Activated CD8-positive, alpha-beta T cell treated with anti-CD3 and anti-CD28 coated beads, Interleukin-2, amount 10 ng/mL, durations not matched to agents 7 days and 5 days (primary cell): Measurements from ENCODE around the gene FAM117A. TPM values are rescaled to one million over a fixed set of nuclear protein-coding genes. Genes with fewer than 3 reads are reported as not detected.

Experiments
- ATAC-seq: fragments of 150-1000 bp; cut with Tn5 transposase; one replicate; pipeline ENCODE4 v1.10.0; 2021; ENCODE audit warnings: moderate library complexity
- CTCF ChIA-PET: fragments of 350-600 bp; sonication (Branson Sonifier 250); formaldehyde crosslinking; loops from one replicate; lab custom pipeline; 2021; ENCODE audit warnings: antibody characterized with exemption; lab: Charles Lee
- POLR2A ChIA-PET: fragments of 350-600 bp; sonication (Branson Sonifier 250); formaldehyde crosslinking; loops from one replicate; lab custom pipeline; 2021; ENCODE audit warnings: antibody characterized with exemption; lab: Charles Lee
- DNase-seq: peaks from one replicate; pipeline ENCODE4 v3.0.0-alpha.2; 2020
- H3K27ac Mint-ChIP-seq: one replicate; pipeline ENCODE4 v1.8.0; 2021; ENCODE audit warnings: mild to moderate bottlenecking, mixed read lengths
- H3K27me3 Mint-ChIP-seq: one replicate; pipeline ENCODE4 v1.8.0; 2021; ENCODE audit warnings: low read depth, mixed read lengths
- H3K36me3 Mint-ChIP-seq: one replicate; pipeline ENCODE4 v1.8.0; 2021; ENCODE audit warnings: low read depth, mixed read lengths
- H3K4me1 Mint-ChIP-seq: one replicate; pipeline ENCODE4 v1.8.0; 2021; ENCODE audit warnings: low read depth, mixed read lengths
- H3K4me3 Mint-ChIP-seq: one replicate; pipeline ENCODE4 v1.8.0; 2021; ENCODE audit warnings: mild to moderate bottlenecking, mixed read lengths
- H3K9me3 Mint-ChIP-seq: one replicate; pipeline ENCODE4 v1.8.0; 2022; ENCODE audit warnings: mixed read lengths; ENCODE audit not compliant: insufficient read depth
- total RNA-seq, 2 experiments: library from RNA; stranded (reverse); gene quantifications; one replicate each; pipeline ENCODE4 v1.2.3, GENCODE V29; 2021

FAM117A gene
- 10 to 100 TPM; 20.8 to 23.5 TPM for total RNA-seq

- H3K9me3 Mint-ChIP-seq = no peaks in the 10 kb centered on the region
Measured at GRCh38 chr17:49763735-49764558, at the start of gene FAM117A. Gene FAM117A (minus strand): TSS chr17:49764131. CDS start chr17:49764087, 44 bp downstream.

GRCh38 chr17:49809056-49809455 lies 45.1 kb upstream of the FAM117A start:
- peaks cover 64% of the 10 kb centered on the region for H3K36me3 Mint-ChIP-seq

More at GRCh38 chr17:49763735-49764558, at the start of gene FAM117A:
- CTCF ChIA-PET = interaction anchor here (0.5 to 7.2 kb wide), 15 partner anchors 8 to 1276 kb away, joined by 3 to 57 read pairs (median 5); partner anchors contain the start of gene SLC35B1
- peak within 1 kb of the TSS; percentile 88 for H3K4me3 Mint-ChIP-seq
- H3K27ac Mint-ChIP-seq = peak within 1 kb of the TSS; percentile 87
- peak; percentile 99 for DNase-seq
- H3K27me3 Mint-ChIP-seq = peaks cover 18% of the 10 kb centered on the region
- H3K36me3 Mint-ChIP-seq = peaks cover 12% of the 10 kb centered on the region
- POLR2A ChIA-PET = interaction anchor here (0.6 to 4.8 kb wide), 13 partner anchors 10 to 210 kb away, joined by 3 to 47 read pairs (median 4); partner anchors contain the start of genes KAT7 and SLC35B1
- peak; percentile 96 for ATAC-seq
- H3K4me1 Mint-ChIP-seq = peaks cover 48% of the 10 kb centered on the region

GRCh38 chr17:49798738-49799137 lies 34.8 kb upstream of the FAM117A start:
- Mint-ChIP-seq H3K27me3 (no peaks in the 10 kb centered on the region), H3K27ac (peak overlapping the region; percentile 7), H3K36me3 (peaks cover 61% of the 10 kb centered on the region), H3K4me3 (no peak overlapping the region), H3K4me1 (peaks cover 43% of the 10 kb centered on the region), H3K9me3 (no peaks in the 10 kb centered on the region)
- POLR2A ChIA-PET = interaction anchor here (0.6 to 1.9 kb wide), 3 partner anchors 8 to 59 kb away, joined by 3 to 7 read pairs (median 4); partner anchors contain the start of gene KAT7
- DNase-seq (no peak), ATAC-seq (no peak)
- CTCF ChIA-PET = interaction anchor here (1.2 to 2.2 kb wide), 5 partner anchors 17 to 231 kb away, joined by 3 to 7 read pairs (median 5); partner anchors contain the start of gene SLC35B1

More at GRCh38 chr17:49809056-49809455, 45.1 kb upstream of the FAM117A start:
- Mint-ChIP-seq H3K4me3 (no peak overlapping the region), H3K27ac (no peak overlapping the region), H3K4me1 (peaks cover 2% of the 10 kb centered on the region), H3K27me3 (no peaks in the 10 kb centered on the region), H3K9me3 (no peaks in the 10 kb centered on the region)
- ChIA-PET CTCF (no interaction called here), POLR2A (no interaction called here)
- no peak for ATAC-seq
- DNase-seq = no peak

GRCh38 chr17:49798182-49798581 lies 34.3 kb upstream of the FAM117A start:
- Mint-ChIP-seq H3K36me3 (peaks cover 65% of the 10 kb centered on the region), H3K27me3 (no peaks in the 10 kb centered on the region), H3K27ac (peak overlapping the region; percentile 30), H3K4me3 (no peak overlapping the region), H3K4me1 (peaks cover 46% of the 10 kb centered on the region), H3K9me3 (no peaks in the 10 kb centered on the region)
- no peak for DNase-seq
- ChIA-PET POLR2A (interaction anchor here (0.6 to 1.9 kb wide), 3 partner anchors 9 to 59 kb away, joined by 3 to 7 read pairs (median 4); partner anchors contain the start of gene KAT7), CTCF (interaction anchor here (1.2 to 2.2 kb wide), 5 partner anchors 18 to 231 kb away, joined by 3 to 7 read pairs (median 5); partner anchors contain the start of gene SLC35B1)
- ATAC-seq = no peak

GRCh38 chr17:49795372-49795771 lies 31.4 kb upstream of the FAM117A start:
- no peaks in the 10 kb centered on the region for H3K9me3 Mint-ChIP-seq
- peak overlapping the region; percentile 62 for H3K27ac Mint-ChIP-seq
- DNase-seq (no peak), ATAC-seq (peak; percentile 28)
- H3K4me3 Mint-ChIP-seq = peak overlapping the region; percentile 20
- ChIA-PET CTCF (interaction anchor here (0.8 to 1.1 kb wide), 3 partner anchors 29 to 238 kb away, joined by 3 to 6 read pairs (median 3); no protein-coding TSS in a partner anchor), POLR2A (no interaction called here)
- H3K27me3 Mint-ChIP-seq = no peaks in the 10 kb centered on the region
- H3K36me3 Mint-ChIP-seq = peaks cover 78% of the 10 kb centered on the region
- peaks cover 64% of the 10 kb centered on the region for H3K4me1 Mint-ChIP-seq

- Mint-ChIP-seq H3K36me3 (peaks cover 70% of the 10 kb centered on the region), H3K9me3 (no peaks in the 10 kb centered on the region), H3K27ac (no peak overlapping the region), H3K27me3 (no peaks in the 10 kb centered on the region), H3K4me1 (peaks cover 70% of the 10 kb centered on the region), H3K4me3 (no peak overlapping the region)
- ChIA-PET POLR2A (interaction anchor here (0.6 kb wide), 1 partner anchor 288 kb away, joined by 3 read pairs; no protein-coding TSS in a partner anchor), CTCF (interaction anchor here (1.0 to 1.7 kb wide), 2 partner anchors 22 to 85 kb away, joined by 3 to 8 read pairs; partner anchors contain the start of gene SLC35B1)
- no peak for DNase-seq
- ATAC-seq = no peak
Measured at GRCh38 chr17:49793309-49793708, 29.4 kb upstream of the FAM117A start.

- peak overlapping the region; percentile 94 for H3K4me3 Mint-ChIP-seq
- DNase-seq (no peak), ATAC-seq (no peak)
- H3K27me3 Mint-ChIP-seq = no peaks in the 10 kb centered on the region
- H3K9me3 Mint-ChIP-seq = no peaks in the 10 kb centered on the region
- peaks cover 57% of the 10 kb centered on the region for H3K4me1 Mint-ChIP-seq
- POLR2A ChIA-PET = interaction anchor here (0.9 to 3.0 kb wide), 10 partner anchors 11 to 217 kb away, joined by 3 to 41 read pairs (median 9); partner anchors contain the start of genes FAM117A, SLC35B1 and SPOP
- CTCF ChIA-PET = interaction anchor here (0.7 to 6.2 kb wide), 2 partner anchors 43 to 82 kb away, joined by 3 to 38 read pairs; partner anchors contain the start of gene SLC35B1
- peaks cover 46% of the 10 kb centered on the region for H3K36me3 Mint-ChIP-seq
- peak overlapping the region; percentile 96 for H3K27ac Mint-ChIP-seq
Measured at GRCh38 chr17:49789243-49789578, 25.3 kb upstream of the FAM117A start.

- peak; percentile 96 for ATAC-seq
- peak within 1 kb of the TSS; percentile 94 for H3K4me3 Mint-ChIP-seq
- no peaks in the 10 kb centered on the region for H3K27me3 Mint-ChIP-seq
- ChIA-PET POLR2A (interaction anchor here (0.6 to 3.0 kb wide), 24 partner anchors 10 to 216 kb away, joined by 3 to 41 read pairs (median 5); partner anchors contain the start of genes FAM117A, SLC35B1 and SPOP), CTCF (interaction anchor here (0.7 to 6.2 kb wide), 9 partner anchors 10 to 93 kb away, joined by 3 to 38 read pairs (median 3); partner anchors contain the start of gene SLC35B1)
- DNase-seq = peak; percentile 99
- H3K27ac Mint-ChIP-seq = peak within 1 kb of the TSS; percentile 96
- peaks cover 41% of the 10 kb centered on the region for H3K36me3 Mint-ChIP-seq
- H3K4me1 Mint-ChIP-seq = peaks cover 51% of the 10 kb centered on the region
- no peaks in the 10 kb centered on the region for H3K9me3 Mint-ChIP-seq
Measured at GRCh38 chr17:49788478-49789242, 24.7 kb upstream of the FAM117A start, which contains the start of gene KAT7. Gene KAT7 (plus strand): TSS chr17:49788681. CDS start chr17:49788835, 154 bp downstream.

GRCh38 chr17:49787884-49788477 lies 24.1 kb upstream of the FAM117A start:
- Mint-ChIP-seq H3K4me1 (peaks cover 47% of the 10 kb centered on the region), H3K27ac (peak overlapping the region; percentile 96), H3K9me3 (no peaks in the 10 kb centered on the region), H3K36me3 (peaks cover 36% of the 10 kb centered on the region), H3K27me3 (no peaks in the 10 kb centered on the region), H3K4me3 (peak overlapping the region; percentile 94)
- ChIA-PET CTCF (interaction anchor here (0.7 to 6.2 kb wide), 14 partner anchors 10 to 218 kb away, joined by 3 to 38 read pairs (median 3); partner anchors contain the start of gene SLC35B1), POLR2A (interaction anchor here (0.5 to 3.0 kb wide), 23 partner anchors 9 to 397 kb away, joined by 3 to 41 read pairs (median 5); partner anchors contain the start of genes FAM117A and SLC35B1)
- DNase-seq (peak; percentile 43), ATAC-seq (no peak)

- ATAC-seq = no peak
- ChIA-PET POLR2A (no interaction called here), CTCF (interaction anchor here (0.9 to 6.2 kb wide), 2 partner anchors 78 to 214 kb away, joined by 3 to 38 read pairs; partner anchors contain the start of gene SLC35B1)
- Mint-ChIP-seq H3K36me3 (peaks cover 5% of the 10 kb centered on the region), H3K4me3 (no peak overlapping the region), H3K4me1 (peaks cover 26% of the 10 kb centered on the region), H3K27ac (no peak overlapping the region), H3K27me3 (no peaks in the 10 kb centered on the region), H3K9me3 (no peaks in the 10 kb centered on the region)
- no peak for DNase-seq
Measured at GRCh38 chr17:49784636-49785035, 20.7 kb upstream of the FAM117A start.
